Dendritic cell treated with granulocyte-macrophage colony-stimulating factor and Interleukin-4, amounts not matched to agents 40 ng/mL and 50 ng/mL, for 4 days (primary cell): ENCODE results near the gene ESX1.

Source experiments
- H3K27ac Mint-ChIP-seq: one replicate; pipeline ENCODE4 v1.8.0; 2022; ENCODE audit warnings: mild to moderate bottlenecking, mixed read lengths
- H3K27me3 Mint-ChIP-seq: one replicate; pipeline ENCODE4 v1.8.0; 2022; ENCODE audit warnings: mild to moderate bottlenecking, mixed read lengths
- H3K36me3 Mint-ChIP-seq: one replicate; pipeline ENCODE4 v1.8.0; 2022; ENCODE audit warnings: low read depth, mixed read lengths
- H3K4me1 Mint-ChIP-seq: one replicate; pipeline ENCODE4 v1.8.0; 2022; ENCODE audit warnings: low read depth, mixed read lengths
- H3K4me3 Mint-ChIP-seq: one replicate; pipeline ENCODE4 v1.8.0; 2022; ENCODE audit warnings: mild to moderate bottlenecking, moderate library complexity, mixed read lengths
- H3K9me3 Mint-ChIP-seq: one replicate; pipeline ENCODE4 v1.8.0; 2022; ENCODE audit warnings: mixed read lengths
- intact Hi-C: fragments of 100-400 bp; cut with micrococcal nuclease; formaldehyde crosslinking; loops from one replicate; pipeline ENCODE4 v1.15.0; 2022

Gene ESX1

DNA sequence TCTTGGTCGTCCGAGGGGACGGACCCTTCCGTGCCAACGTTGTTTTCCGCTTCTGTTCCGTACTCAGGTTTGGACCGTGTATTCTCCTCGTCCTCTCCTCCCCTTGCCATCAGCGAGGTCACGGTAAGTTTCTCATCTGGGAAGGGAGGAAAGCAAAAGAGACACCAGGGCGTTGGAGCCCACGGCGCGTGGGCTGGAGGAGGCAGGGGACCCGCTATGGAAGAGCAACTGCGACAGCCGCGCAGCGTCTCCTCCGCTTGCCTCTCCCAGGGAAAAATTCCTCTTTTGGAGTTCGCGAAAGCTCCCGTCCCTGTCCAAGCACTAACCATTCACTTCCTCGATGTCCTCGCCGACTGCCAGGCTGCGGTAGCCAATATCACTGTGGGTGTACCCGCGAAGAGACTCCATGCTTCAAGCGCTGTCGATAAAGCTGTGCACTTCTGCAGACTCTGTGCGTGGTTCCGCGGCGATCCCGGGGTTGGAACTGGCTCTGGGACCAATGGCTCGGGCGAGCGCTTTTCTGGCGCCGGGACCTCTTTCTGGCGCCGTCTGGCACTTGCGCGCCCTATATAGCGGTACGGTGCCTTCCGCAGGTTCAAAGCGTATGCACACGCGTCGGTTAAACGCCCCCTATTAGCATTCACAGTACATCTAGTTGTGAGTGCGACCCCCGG is at the start of gene ESX1:
ESX1 (minus strand) TSS at position 492 of the 674 bp plus-strand sequence; CDS start at position 408, 84 bp downstream.
- no peaks in the 10 kb centered on the region for H3K36me3 Mint-ChIP-seq
- intact Hi-C loops = no loop called here
- H3K4me1 Mint-ChIP-seq = peaks cover 9% of the 10 kb centered on the region
- H3K4me3 Mint-ChIP-seq = no peak within 1 kb of the TSS
- no peak within 1 kb of the TSS for H3K27ac Mint-ChIP-seq
- H3K9me3 Mint-ChIP-seq = no peaks in the 10 kb centered on the region
- H3K27me3 Mint-ChIP-seq = peaks cover 54% of the 10 kb centered on the region

GRCh38 chrX:104295636-104296035 is 40.9 kb upstream of the ESX1 start:
- no peak overlapping the region for H3K4me3 Mint-ChIP-seq
- H3K9me3 Mint-ChIP-seq = no peaks in the 10 kb centered on the region
- intact Hi-C loops = no loop called here
- H3K27me3 Mint-ChIP-seq = peaks cover 2% of the 10 kb centered on the region
- no peak overlapping the region for H3K27ac Mint-ChIP-seq
- no peaks in the 10 kb centered on the region for H3K36me3 Mint-ChIP-seq
- H3K4me1 Mint-ChIP-seq = no peaks in the 10 kb centered on the region

DNA sequence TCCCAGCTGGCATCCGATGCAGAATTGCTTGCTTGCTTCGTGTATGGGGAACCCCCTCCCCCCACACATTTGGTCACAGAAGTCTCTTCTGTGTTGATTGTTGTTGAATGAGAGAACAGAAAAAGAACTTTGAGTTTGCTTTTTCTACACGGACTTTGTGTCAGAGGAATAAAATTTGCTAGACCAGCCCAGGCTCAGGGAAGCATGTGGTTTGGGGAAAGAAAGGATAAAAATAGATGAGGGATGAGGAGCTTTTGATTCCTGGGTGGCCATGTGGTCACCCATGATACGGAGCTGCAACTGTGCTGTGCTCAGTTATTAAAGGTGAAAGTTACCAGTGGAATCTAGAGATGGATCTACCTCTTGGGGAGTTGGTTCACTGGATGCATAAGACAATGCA is 34.2 kb upstream of the ESX1 start:
- Mint-ChIP-seq H3K27me3 (peaks cover 2% of the 10 kb centered on the region), H3K4me1 (no peaks in the 10 kb centered on the region), H3K27ac (no peak overlapping the region), H3K4me3 (no peak overlapping the region), H3K36me3 (no peaks in the 10 kb centered on the region), H3K9me3 (no peaks in the 10 kb centered on the region)
- intact Hi-C loops = no loop called here

DNA sequence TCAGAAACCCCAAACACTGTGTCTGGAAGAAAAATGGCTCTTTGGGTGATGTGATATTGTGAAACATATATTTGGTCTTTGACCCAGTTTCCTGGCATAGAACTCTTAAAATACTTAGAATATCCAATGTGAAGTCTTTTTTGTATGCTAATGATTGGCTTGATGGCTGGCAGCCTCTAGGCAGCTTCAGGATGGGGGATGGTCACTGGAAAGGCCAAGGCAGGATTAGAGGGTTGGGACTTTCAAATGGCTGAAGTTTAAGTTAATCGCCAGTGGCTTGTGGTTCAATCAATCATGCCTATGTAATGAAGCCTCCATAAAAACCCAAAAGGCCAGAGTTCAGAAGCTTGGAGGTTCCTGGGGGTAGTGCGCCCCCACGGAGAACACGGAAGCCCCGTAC is 33.5 kb upstream of the ESX1 start:
- no peak overlapping the region for H3K27ac Mint-ChIP-seq

DNA sequence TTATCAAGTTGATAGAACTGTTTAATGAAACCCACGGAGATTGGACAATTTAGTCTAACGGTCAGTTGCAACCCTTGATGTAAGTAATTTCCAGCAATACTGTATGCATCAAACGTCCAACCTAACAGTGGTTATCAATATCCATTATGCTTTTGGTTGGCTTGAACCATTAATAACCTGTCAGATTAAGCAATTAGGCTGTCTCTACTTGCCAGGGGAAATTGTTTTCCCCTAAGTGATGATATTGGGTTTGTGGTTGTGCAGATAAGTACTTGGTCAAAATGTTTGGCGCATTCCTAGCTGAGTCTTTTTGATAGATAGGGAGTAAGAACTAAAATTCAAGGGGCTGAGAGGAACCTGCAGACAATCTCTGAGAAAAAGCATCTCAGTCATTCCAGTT is 30.5 kb upstream of the ESX1 start:
- Mint-ChIP-seq H3K9me3 (no peaks in the 10 kb centered on the region), H3K4me3 (no peak overlapping the region), H3K36me3 (no peaks in the 10 kb centered on the region), H3K27ac (no peak overlapping the region), H3K27me3 (peaks cover 2% of the 10 kb centered on the region), H3K4me1 (peaks cover 5% of the 10 kb centered on the region)
- intact Hi-C loops = no loop called here

More for the DNA sequence above, 33.5 kb upstream of the ESX1 start:
- no peak overlapping the region for H3K4me3 Mint-ChIP-seq
- peaks cover 2% of the 10 kb centered on the region for H3K27me3 Mint-ChIP-seq
- no peaks in the 10 kb centered on the region for H3K36me3 Mint-ChIP-seq
- intact Hi-C loops = no loop called here
- H3K4me1 Mint-ChIP-seq = no peaks in the 10 kb centered on the region
- H3K9me3 Mint-ChIP-seq = no peaks in the 10 kb centered on the region

DNA sequence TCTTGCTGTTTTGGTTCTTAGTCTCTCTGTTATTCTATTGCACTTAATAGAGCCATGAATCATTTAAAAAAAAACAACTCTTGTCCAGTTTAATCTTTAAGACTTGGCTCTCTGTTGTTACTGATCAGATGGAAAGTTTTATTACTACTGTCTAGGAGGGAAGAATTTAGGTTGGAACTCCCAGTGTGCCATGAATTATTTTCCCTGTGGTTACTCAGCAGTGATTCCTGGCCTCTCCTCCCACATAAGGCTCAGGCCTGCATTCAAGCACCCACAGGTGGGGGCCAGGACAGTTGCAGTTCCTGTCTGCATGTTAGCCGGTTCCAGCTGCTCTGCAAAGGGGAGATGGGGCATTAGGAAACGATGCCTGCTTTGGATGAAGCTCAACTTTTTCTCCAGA is 29.8 kb upstream of the ESX1 start:
- Mint-ChIP-seq H3K4me3 (no peak overlapping the region), H3K9me3 (no peaks in the 10 kb centered on the region), H3K27ac (no peak overlapping the region), H3K4me1 (peaks cover 5% of the 10 kb centered on the region), H3K27me3 (peaks cover 2% of the 10 kb centered on the region), H3K36me3 (no peaks in the 10 kb centered on the region)
- intact Hi-C loops = no loop called here

- intact Hi-C loops = no loop called here
- Mint-ChIP-seq H3K4me3 (no peak overlapping the region), H3K36me3 (no peaks in the 10 kb centered on the region), H3K9me3 (no peaks in the 10 kb centered on the region), H3K27ac (no peak overlapping the region), H3K27me3 (peaks cover 2% of the 10 kb centered on the region), H3K4me1 (peaks cover 5% of the 10 kb centered on the region)
Measured at GRCh38 chrX:104282166-104282725, 27.5 kb upstream of the ESX1 start.

GRCh38 chrX:104281564-104281963 is 26.8 kb upstream of the ESX1 start:
- peaks cover 5% of the 10 kb centered on the region for H3K4me1 Mint-ChIP-seq
- no peaks in the 10 kb centered on the region for H3K27me3 Mint-ChIP-seq
- intact Hi-C loops = no loop called here
- H3K9me3 Mint-ChIP-seq = no peaks in the 10 kb centered on the region
- no peak overlapping the region for H3K27ac Mint-ChIP-seq
- no peaks in the 10 kb centered on the region for H3K36me3 Mint-ChIP-seq
- no peak overlapping the region for H3K4me3 Mint-ChIP-seq

- no peaks in the 10 kb centered on the region for H3K36me3 Mint-ChIP-seq
- H3K9me3 Mint-ChIP-seq = no peaks in the 10 kb centered on the region
- peaks cover 5% of the 10 kb centered on the region for H3K4me1 Mint-ChIP-seq
- intact Hi-C loops = no loop called here
- no peak overlapping the region for H3K4me3 Mint-ChIP-seq
- H3K27ac Mint-ChIP-seq = no peak overlapping the region
- H3K27me3 Mint-ChIP-seq = no peaks in the 10 kb centered on the region
Measured at GRCh38 chrX:104280609-104281008, 25.9 kb upstream of the ESX1 start.

GRCh38 chrX:104270916-104271512 is 16.3 kb upstream of the ESX1 start:
- peaks cover 7% of the 10 kb centered on the region for H3K27me3 Mint-ChIP-seq
- no peaks in the 10 kb centered on the region for H3K9me3 Mint-ChIP-seq
- no peaks in the 10 kb centered on the region for H3K4me1 Mint-ChIP-seq
- no peaks in the 10 kb centered on the region for H3K36me3 Mint-ChIP-seq
- no peak overlapping the region for H3K4me3 Mint-ChIP-seq
- intact Hi-C loops = no loop called here
- H3K27ac Mint-ChIP-seq = no peak overlapping the region

DNA sequence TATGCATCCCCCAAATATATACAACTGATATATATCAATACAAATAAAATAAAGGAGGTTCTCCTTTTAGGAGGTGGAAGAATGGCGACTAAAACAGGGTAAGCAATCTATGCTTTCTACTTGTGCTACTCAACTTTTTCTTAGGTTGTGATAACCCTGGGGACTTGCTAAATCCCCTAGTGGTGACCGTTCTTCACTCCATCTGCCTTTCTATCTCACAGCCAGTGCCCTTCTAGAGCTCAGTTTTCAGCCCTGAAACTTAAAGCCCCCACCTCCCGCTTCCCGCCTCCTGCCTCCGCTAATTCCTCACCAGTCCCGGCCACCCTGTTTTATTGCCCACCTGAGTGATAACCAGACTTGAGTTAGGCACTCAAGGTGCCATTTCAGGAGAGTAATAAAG is 15.5 kb upstream of the ESX1 start:
- H3K4me1 Mint-ChIP-seq = no peaks in the 10 kb centered on the region
- no peak overlapping the region for H3K27ac Mint-ChIP-seq
- no peak overlapping the region for H3K4me3 Mint-ChIP-seq
- H3K9me3 Mint-ChIP-seq = no peaks in the 10 kb centered on the region
- H3K36me3 Mint-ChIP-seq = no peaks in the 10 kb centered on the region
- intact Hi-C loops = no loop called here
- peaks cover 7% of the 10 kb centered on the region for H3K27me3 Mint-ChIP-seq

DNA sequence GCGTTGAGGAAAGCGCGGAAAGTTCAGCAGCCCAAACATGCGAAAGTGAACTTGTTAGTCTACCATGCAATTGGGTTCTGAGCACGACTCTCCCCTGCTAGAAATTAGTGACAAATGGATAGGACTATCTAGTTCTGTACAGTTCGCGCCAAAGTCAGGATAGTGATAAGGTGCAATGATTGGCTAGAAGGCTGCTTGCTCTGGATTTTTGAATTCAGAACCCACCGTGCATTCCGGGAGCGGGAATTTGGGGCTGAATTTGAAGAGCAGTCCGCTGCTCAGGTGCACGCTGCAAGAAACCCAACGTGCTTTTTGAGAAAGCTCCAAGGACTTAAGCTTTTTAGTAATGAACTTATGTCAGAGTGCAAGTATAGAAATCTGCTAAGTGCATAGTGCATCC is 732 bp upstream of the ESX1 start:
- H3K36me3 Mint-ChIP-seq = no peaks in the 10 kb centered on the region
- no peak overlapping the region for H3K27ac Mint-ChIP-seq
- intact Hi-C loops = no loop called here
- H3K27me3 Mint-ChIP-seq = peaks cover 54% of the 10 kb centered on the region
- no peaks in the 10 kb centered on the region for H3K9me3 Mint-ChIP-seq
- H3K4me1 Mint-ChIP-seq = peaks cover 9% of the 10 kb centered on the region
- H3K4me3 Mint-ChIP-seq = no peak overlapping the region

GRCh38 chrX:104253567-104254441 is 929 bp downstream of the ESX1 start:
- no peak overlapping the region for H3K4me3 Mint-ChIP-seq
- no peaks in the 10 kb centered on the region for H3K9me3 Mint-ChIP-seq
- H3K27ac Mint-ChIP-seq = no peak overlapping the region
- peaks cover 9% of the 10 kb centered on the region for H3K4me1 Mint-ChIP-seq
- H3K27me3 Mint-ChIP-seq = peaks cover 54% of the 10 kb centered on the region
- H3K36me3 Mint-ChIP-seq = no peaks in the 10 kb centered on the region
- intact Hi-C loops = no loop called here

DNA sequence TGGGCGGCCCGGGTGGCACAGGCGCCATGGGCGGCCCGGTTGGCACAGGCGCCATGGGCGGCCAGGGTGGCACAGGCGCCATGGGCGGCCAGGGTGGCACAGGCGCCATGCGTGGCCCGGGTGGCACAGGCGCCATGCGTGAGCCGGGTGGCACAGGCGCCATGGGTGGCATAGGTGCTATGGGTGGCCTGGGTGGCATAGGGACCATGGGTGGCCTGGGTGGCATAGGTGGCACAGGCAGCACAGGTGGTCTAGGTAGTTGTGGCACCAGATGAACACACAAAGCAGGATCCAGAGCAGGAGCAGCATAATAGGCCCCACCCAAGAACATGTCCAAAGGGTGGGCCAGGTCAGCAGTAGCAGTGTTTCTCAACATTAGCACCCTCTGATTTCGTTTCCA is 4.3 kb downstream of the ESX1 start:
- H3K27me3 Mint-ChIP-seq = peaks cover 43% of the 10 kb centered on the region
- H3K9me3 Mint-ChIP-seq = no peaks in the 10 kb centered on the region
- H3K4me3 Mint-ChIP-seq = no peak overlapping the region
- no peaks in the 10 kb centered on the region for H3K36me3 Mint-ChIP-seq
- H3K4me1 Mint-ChIP-seq = peaks cover 9% of the 10 kb centered on the region
- intact Hi-C loops = no loop called here
- no peak overlapping the region for H3K27ac Mint-ChIP-seq
